Trophoblast cell (in vitro differentiated cells and primary cell): ENCODE results near the gene PJA1.
A peak's percentile ranks its signal among the peaks of the same experiment; 100 is the strongest.

ENCODE experiments used
- DNase-seq, 2 donors: peaks; one replicate each; pipeline ENCODE4 v3.0.0-alpha.2; 2016
- H2AFZ ChIP-seq: 2 replicates; pipeline ENCODE4 v1.6.1; 2013; ENCODE audit warnings: low read length, moderate library complexity, mild to moderate bottlenecking; ENCODE audit not compliant: insufficient read depth, poor library complexity
- H2AK5ac ChIP-seq: 2 replicates; pipeline ENCODE4 v1.6.1; 2013; ENCODE audit warnings: mild to moderate bottlenecking, low read length
- H2BK120ac ChIP-seq: 2 replicates; pipeline ENCODE4 v1.6.1; 2013; ENCODE audit warnings: low read length, mild to moderate bottlenecking, moderate library complexity; ENCODE audit not compliant: insufficient read depth, poor library complexity
- H2BK12ac ChIP-seq: 2 replicates; pipeline ENCODE4 v1.6.1; 2013; ENCODE audit warnings: mild to moderate bottlenecking, low read length, moderate library complexity
- H2BK5ac ChIP-seq: 2 replicates; pipeline ENCODE4 v1.6.1; 2013; ENCODE audit warnings: low read length, low read depth, moderate library complexity, mild to moderate bottlenecking; ENCODE audit not compliant: poor library complexity
- H3K14ac ChIP-seq: 2 replicates; pipeline ENCODE4 v1.6.1; 2013; ENCODE audit warnings: mild to moderate bottlenecking, low read length
- H3K18ac ChIP-seq: 2 replicates; pipeline ENCODE4 v1.6.1; 2013; ENCODE audit warnings: mild to moderate bottlenecking, low read length
- H3K23ac ChIP-seq: 2 replicates; pipeline ENCODE4 v1.6.1; 2013; ENCODE audit warnings: low read length
- H3K27ac ChIP-seq: 2 replicates; pipeline ENCODE4 v1.5.1; 2013; ENCODE audit warnings: low read depth, mild to moderate bottlenecking, inconsistent platforms, low read length, moderate library complexity
- H3K27me3 ChIP-seq: 2 replicates; pipeline ENCODE4 v1.6.1; 2013; ENCODE audit warnings: inconsistent platforms, mild to moderate bottlenecking, low read length, moderate library complexity; ENCODE audit not compliant: insufficient read depth
- H3K36me3 ChIP-seq, 2 experiments: 1 replicate in 1 of 2; 2 replicates in 1 of 2; pipeline ENCODE4 v1.6.1; 2013; ENCODE audit warnings: low read length in 2 of 2, mild to moderate bottlenecking in 2 of 2, moderate library complexity in 1 of 2; ENCODE audit not compliant: insufficient read depth in 2 of 2, control insufficient read depth in 1 of 2
- H3K4ac ChIP-seq: 2 replicates; pipeline ENCODE4 v1.6.1; 2013; ENCODE audit warnings: low read depth, mild to moderate bottlenecking, low read length, moderate library complexity
- H3K4me1 ChIP-seq, 2 experiments: 1 replicate in 1 of 2; 2 replicates in 1 of 2; pipeline ENCODE4 v1.6.1; 2013; ENCODE audit warnings: low read length in 2 of 2, mild to moderate bottlenecking in 2 of 2, moderate library complexity in 1 of 2; ENCODE audit not compliant: insufficient read depth in 2 of 2, control insufficient read depth in 1 of 2
- H3K4me2 ChIP-seq: 2 replicates; pipeline ENCODE4 v1.6.1; 2013; ENCODE audit warnings: inconsistent platforms, mild to moderate bottlenecking, low read length, moderate library complexity
- H3K4me3 ChIP-seq: 2 replicates; pipeline ENCODE4 v1.5.1; 2013; ENCODE audit warnings: mild to moderate bottlenecking, low read depth, low read length, inconsistent platforms
- H3K79me1 ChIP-seq: one replicate; pipeline ENCODE4 v1.6.1; 2013; ENCODE audit warnings: low read length
- H3K79me2 ChIP-seq: 2 replicates; pipeline ENCODE4 v1.6.1; 2013; ENCODE audit warnings: low read length, mild to moderate bottlenecking; ENCODE audit not compliant: control insufficient read depth, insufficient read depth, poor library complexity
- H3K9ac ChIP-seq: 2 replicates; pipeline ENCODE4 v1.6.1; 2013; ENCODE audit warnings: mild to moderate bottlenecking, low read length
- H3K9me3 ChIP-seq: 2 replicates; pipeline ENCODE4 v1.6.1; 2013; ENCODE audit warnings: low read depth, mild to moderate bottlenecking, control low read depth, inconsistent platforms, low read length; ENCODE audit not compliant: insufficient read depth
- H4K12ac ChIP-seq: 2 replicates; pipeline ENCODE4 v1.6.1; 2013; ENCODE audit warnings: low read depth, mild to moderate bottlenecking, low read length, moderate library complexity
- H4K8ac ChIP-seq: 2 replicates; pipeline ENCODE4 v1.6.1; 2013; ENCODE audit warnings: low read depth, mild to moderate bottlenecking, low read length, moderate library complexity
- H4K91ac ChIP-seq: one replicate; pipeline ENCODE4 v1.6.1; 2013; ENCODE audit warnings: low read depth, mild to moderate bottlenecking, low read length, moderate library complexity
- WGBS: extraction: QIAGEN DNeasy Blood & Tissue Kit; methylation state at CpG from one replicate; pipeline ENCODE4 v1.1.7; 2013; ENCODE audit warnings: missing lambda C conversion rate; ENCODE audit not compliant: insufficient read length, insufficient coverage; ENCODE audit errors: extremely low coverage; 5-methylcytosine and 5-hydroxymethylcytosine counted together

Gene PJA1

GRCh38 chrX:69195810-69196209 is 30.6 kb upstream of the PJA1 start:
- Histone ChIP-seq H2BK5ac (no peak overlapping the region), H3K4me3 (no peak overlapping the region), H3K27ac (peak overlapping the region; percentile 45), H4K12ac (no peak overlapping the region), H3K79me1 (no peaks in the 10 kb centered on the region), H3K23ac (no peak overlapping the region), H3K79me2 (no peaks in the 10 kb centered on the region), H3K4me2 (no peak overlapping the region), H2BK120ac (no peak overlapping the region), H4K91ac (peak overlapping the region; percentile 55), H3K14ac (no peak overlapping the region), H3K9ac (no peak overlapping the region), H3K4ac (no peak overlapping the region), H2BK12ac (no peak overlapping the region), H3K27me3 (no peaks in the 10 kb centered on the region), H3K36me3 (no peaks in the 10 kb centered on the region), H3K4me1 (peaks cover 19 to 33% of the 10 kb centered on the region in 2 experiments), H2AFZ (no peak overlapping the region), H4K8ac (no peak overlapping the region), H3K9me3 (no peaks in the 10 kb centered on the region), H3K18ac (no peak overlapping the region), H2AK5ac (no peak overlapping the region)
- WGBS: no CpG with 5 or more reads among the region's 3 CpGs
- DNase-seq: no peak

DNA sequence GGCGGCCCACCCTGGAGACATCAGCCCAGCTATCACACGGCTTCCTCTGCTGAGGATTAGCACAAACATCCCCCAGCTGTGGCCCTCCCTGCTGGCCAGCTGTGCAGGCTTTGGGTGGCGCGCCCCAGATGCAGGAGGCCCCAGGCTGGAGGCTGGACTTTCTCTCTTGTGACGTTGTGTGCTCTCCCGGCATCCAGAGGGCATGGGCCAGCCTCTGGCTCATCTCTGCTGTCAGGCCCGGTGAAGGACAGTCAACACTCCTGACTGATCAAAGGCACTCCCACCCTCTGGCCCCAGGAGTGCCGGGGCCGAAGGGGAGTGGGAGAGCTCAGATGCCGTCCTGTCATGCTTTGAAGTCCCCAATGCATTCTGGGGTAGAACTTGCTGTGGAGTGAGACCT is 29.9 kb upstream of the PJA1 start:
- H2AFZ ChIP-seq: no peak overlapping the region
- no peak overlapping the region for H3K14ac ChIP-seq
- no peaks in the 10 kb centered on the region for H3K36me3 ChIP-seq
- H3K23ac ChIP-seq: no peak overlapping the region
- no peak overlapping the region for H3K27ac ChIP-seq
- H4K91ac ChIP-seq: no peak overlapping the region
- H3K4me3 ChIP-seq: no peak overlapping the region
- no peak for DNase-seq
- H2AK5ac ChIP-seq: no peak overlapping the region
- no CpG with 5 or more reads among the region's 10 CpGs for WGBS
- H3K27me3 ChIP-seq: no peaks in the 10 kb centered on the region
- H2BK5ac ChIP-seq: no peak overlapping the region
- no peak overlapping the region for H4K8ac ChIP-seq
- no peaks in the 10 kb centered on the region for H3K79me2 ChIP-seq
- no peak overlapping the region for H4K12ac ChIP-seq
- H3K79me1 ChIP-seq: no peaks in the 10 kb centered on the region
- no peak overlapping the region for H2BK12ac ChIP-seq
- no peak overlapping the region for H3K9ac ChIP-seq
- no peak overlapping the region for H3K18ac ChIP-seq
- H3K4me1 ChIP-seq: peaks cover 19 to 33% of the 10 kb centered on the region in 2 experiments
- no peak overlapping the region for H3K4me2 ChIP-seq
- no peak overlapping the region for H3K4ac ChIP-seq
- H2BK120ac ChIP-seq: no peak overlapping the region
- H3K9me3 ChIP-seq: no peaks in the 10 kb centered on the region

DNA sequence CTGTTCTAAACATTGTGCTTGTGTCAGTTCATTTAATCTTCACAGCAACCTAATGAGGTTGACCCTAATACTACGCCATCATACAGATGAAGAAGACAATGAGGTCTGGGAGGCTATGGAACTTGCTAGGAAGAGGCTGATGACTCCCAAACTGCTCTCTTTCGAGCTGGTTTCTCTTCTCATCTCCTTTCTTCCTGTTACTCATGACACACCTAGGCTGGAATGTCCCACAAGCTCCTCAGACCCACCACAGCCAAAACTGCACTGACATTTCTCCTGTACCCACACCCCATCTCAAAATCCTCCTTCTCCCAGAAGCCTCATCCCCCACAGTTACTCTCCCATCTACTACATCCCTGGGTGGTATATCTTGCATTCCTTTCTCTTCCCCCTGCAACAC is 27.4 kb upstream of the PJA1 start:
- no CpG with 5 or more reads among the region's 2 CpGs for WGBS
- Histone ChIP-seq H3K27ac (no peak overlapping the region), H3K4me3 (no peak overlapping the region), H4K8ac (no peak overlapping the region), H2AK5ac (no peak overlapping the region), H2BK12ac (no peak overlapping the region), H3K9me3 (no peaks in the 10 kb centered on the region), H3K9ac (no peak overlapping the region), H3K23ac (no peak overlapping the region), H2BK120ac (no peak overlapping the region), H4K91ac (no peak overlapping the region), H3K4me1 (peaks cover 17 to 29% of the 10 kb centered on the region in 2 experiments), H3K18ac (no peak overlapping the region), H3K79me1 (no peaks in the 10 kb centered on the region), H3K4ac (no peak overlapping the region), H2AFZ (no peak overlapping the region), H3K36me3 (no peaks in the 10 kb centered on the region), H3K79me2 (no peaks in the 10 kb centered on the region), H2BK5ac (no peak overlapping the region), H3K4me2 (no peak overlapping the region), H3K14ac (no peak overlapping the region), H3K27me3 (no peaks in the 10 kb centered on the region), H4K12ac (no peak overlapping the region)
- no peak for DNase-seq

DNA sequence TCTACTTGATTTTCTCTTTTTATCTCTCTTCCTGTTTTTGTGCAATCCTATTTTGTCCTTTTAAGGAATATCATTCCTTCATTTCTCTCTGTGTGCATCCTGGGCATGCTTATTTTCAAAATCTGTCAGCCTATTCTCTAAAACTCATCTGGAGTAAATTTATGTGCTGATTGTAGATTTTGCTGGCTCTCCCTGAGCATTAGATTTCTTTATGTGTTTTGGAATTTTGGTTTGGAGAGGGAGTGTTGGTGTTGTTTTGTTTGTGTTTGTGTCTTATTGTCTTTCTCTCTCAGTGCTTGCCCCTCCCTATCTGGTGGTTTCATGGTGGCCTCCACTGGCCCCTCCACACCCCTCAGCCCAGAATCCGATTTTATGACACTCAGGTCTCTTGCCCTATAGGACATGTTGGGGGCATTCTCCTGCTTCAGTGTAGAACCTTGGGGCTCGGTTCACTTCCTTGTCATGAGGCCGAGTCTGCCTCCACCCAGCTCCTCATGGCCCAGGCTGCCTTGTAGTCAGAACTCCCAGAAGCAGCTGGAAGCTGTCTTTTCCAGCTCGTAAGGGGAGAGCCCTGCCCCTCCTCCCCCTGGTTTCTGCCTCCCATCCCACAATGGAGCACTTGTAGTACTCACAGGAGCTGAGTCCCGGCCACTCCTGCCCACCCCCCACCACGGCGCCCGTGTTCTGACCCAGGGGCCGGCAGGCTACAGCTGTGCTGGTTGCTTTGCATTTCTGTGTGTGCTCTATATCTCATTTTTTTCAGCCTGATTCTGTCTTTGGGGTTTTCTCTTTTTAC is 24.5 kb upstream of the PJA1 start:
- H3K23ac ChIP-seq: no peak overlapping the region
- no peak overlapping the region for H4K12ac ChIP-seq
- H3K14ac ChIP-seq: no peak overlapping the region
- H2BK120ac ChIP-seq: no peak overlapping the region
- no peaks in the 10 kb centered on the region for H3K79me2 ChIP-seq
- no peaks in the 10 kb centered on the region for H3K27me3 ChIP-seq
- no peak overlapping the region for H4K91ac ChIP-seq
- no peak for DNase-seq
- H3K36me3 ChIP-seq: no peaks in the 10 kb centered on the region
- no peaks in the 10 kb centered on the region for H3K79me1 ChIP-seq
- H3K4me1 ChIP-seq: peaks cover 2 to 6% of the 10 kb centered on the region in 2 experiments
- H3K27ac ChIP-seq: no peak overlapping the region
- no peak overlapping the region for H3K4ac ChIP-seq
- no peak overlapping the region for H3K18ac ChIP-seq
- no peak overlapping the region for H2AFZ ChIP-seq
- no peak overlapping the region for H2BK5ac ChIP-seq
- no peak overlapping the region for H2AK5ac ChIP-seq
- no peak overlapping the region for H4K8ac ChIP-seq
- H3K9me3 ChIP-seq: no peaks in the 10 kb centered on the region
- WGBS: no CpG with 5 or more reads among the region's 9 CpGs
- no peak overlapping the region for H2BK12ac ChIP-seq
- no peak overlapping the region for H3K4me3 ChIP-seq
- no peak overlapping the region for H3K9ac ChIP-seq
- no peak overlapping the region for H3K4me2 ChIP-seq
